NCI-H82 treated with DMSO at 0.1 percent for 48 hours (cell line): ENCODE measurements around the gene MYL4.
"Not testable (repeated sequence)": the region's sequence is repeated elsewhere in the genome, so short reads cannot be mapped to it uniquely, and the experiment has no call there.

Source experiments
- DNase-seq: peaks from one replicate; lab custom pipeline; 2025; ENCODE audit not compliant: unreplicated experiment; lab: John Stamatoyannopoulos, UW

The MYL4 gene

GRCh38 chr17:47192554-47192953 lies 16.6 kb upstream of the MYL4 start:
- no peak for DNase-seq

- DNase-seq, result no peak
These were observed 15.1 kb upstream of the MYL4 start for GRCh38 chr17:47193931-47194511.

GRCh38 chr17:47197821-47198220 lies 11.3 kb upstream of the MYL4 start:
- no peak for DNase-seq

- DNase-seq, result no peak
These were observed 9.4 kb upstream of the MYL4 start for GRCh38 chr17:47199627-47200324.

- no peak for DNase-seq
These were observed 8.9 kb upstream of the MYL4 start for GRCh38 chr17:47200325-47200664.

GRCh38 chr17:47201166-47201565 lies 8.0 kb upstream of the MYL4 start:
- no peak for DNase-seq

- no peak for DNase-seq
These were observed 5.0 kb upstream of the MYL4 start for GRCh38 chr17:47203984-47204721.

GRCh38 chr17:47204722-47205418 lies 4.3 kb upstream of the MYL4 start:
- DNase-seq, result no peak

- no peak for DNase-seq
These were observed 3.7 kb upstream of the MYL4 start for GRCh38 chr17:47205419-47205963.

- DNase-seq, result no peak
These were observed 1.7 kb upstream of the MYL4 start for GRCh38 chr17:47207143-47208067.

- no peak for DNase-seq
These were observed 351 bp downstream of the MYL4 start for GRCh38 chr17:47209499-47209898.

- no peak for DNase-seq
These were observed 957 bp downstream of the MYL4 start for GRCh38 chr17:47210105-47210504.

- no peak for DNase-seq
These were observed 1.6 kb downstream of the MYL4 start for GRCh38 chr17:47210779-47211178.

GRCh38 chr17:47212458-47212857 lies 3.3 kb downstream of the MYL4 start:
- DNase-seq, result no peak

- no peak for DNase-seq
These were observed 4.4 kb downstream of the MYL4 start for GRCh38 chr17:47213540-47213939.

- DNase-seq, result no peak
These were observed 5.8 kb downstream of the MYL4 start for GRCh38 chr17:47214931-47215330.

- DNase-seq, result not testable (repeated sequence)
These were observed 7.7 kb downstream of the MYL4 start for GRCh38 chr17:47216821-47217220.

- DNase-seq, result not testable (repeated sequence)
These were observed 8.1 kb downstream of the MYL4 start for GRCh38 chr17:47217279-47217678.

- DNase-seq, result no peak
These were observed 9.8 kb downstream of the MYL4 start for GRCh38 chr17:47218896-47219430.
